CD4-positive, alpha-beta T cell treated with Interleukin-12 subunit alpha and Interleukin-12 subunit beta, for 1 hour (primary cell): ENCODE results near the gene GLMP.
A peak's percentile ranks its signal among the peaks of the same experiment; 100 is the strongest.
"Not testable (repeated sequence)": the region's sequence is repeated elsewhere in the genome, so short reads cannot be mapped to it uniquely, and the experiment has no call there.

Source experiments
- DNase-seq: peaks from one replicate; pipeline ENCODE4 v3.0.0-alpha.2; 2020

GLMP gene, protein sequence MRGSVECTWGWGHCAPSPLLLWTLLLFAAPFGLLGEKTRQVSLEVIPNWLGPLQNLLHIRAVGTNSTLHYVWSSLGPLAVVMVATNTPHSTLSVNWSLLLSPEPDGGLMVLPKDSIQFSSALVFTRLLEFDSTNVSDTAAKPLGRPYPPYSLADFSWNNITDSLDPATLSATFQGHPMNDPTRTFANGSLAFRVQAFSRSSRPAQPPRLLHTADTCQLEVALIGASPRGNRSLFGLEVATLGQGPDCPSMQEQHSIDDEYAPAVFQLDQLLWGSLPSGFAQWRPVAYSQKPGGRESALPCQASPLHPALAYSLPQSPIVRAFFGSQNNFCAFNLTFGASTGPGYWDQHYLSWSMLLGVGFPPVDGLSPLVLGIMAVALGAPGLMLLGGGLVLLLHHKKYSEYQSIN

DNA sequence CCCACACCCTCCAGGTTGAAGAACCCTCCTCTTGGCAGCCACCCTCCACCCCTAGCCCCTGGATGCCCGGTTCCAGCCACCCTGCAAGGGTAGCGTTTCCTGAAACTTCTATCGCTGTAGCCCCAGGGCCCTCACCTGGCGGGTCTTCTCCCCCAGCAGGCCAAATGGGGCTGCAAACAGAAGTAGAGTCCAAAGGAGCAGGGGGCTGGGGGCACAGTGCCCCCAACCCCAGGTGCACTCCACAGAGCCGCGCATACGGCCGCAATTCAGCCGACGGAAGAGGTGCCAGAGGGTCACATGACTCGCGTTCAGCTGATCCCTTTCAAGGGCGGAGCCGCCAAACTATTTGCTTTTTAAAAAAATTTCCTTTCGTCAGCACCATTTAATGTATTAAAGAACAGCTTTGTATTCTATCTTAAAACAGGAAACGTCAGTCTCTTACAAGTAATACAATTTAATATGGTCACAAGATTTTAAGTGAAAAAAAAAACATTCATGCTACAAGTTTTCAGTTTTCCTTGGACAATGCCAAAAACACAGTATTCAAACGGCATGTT, at the start of gene GLMP:
Gene GLMP, minus strand, starts transcription at position 289 of the 557 bp plus-strand sequence. Its CDS starts 34 bp downstream, at position 255.
- DNase-seq: peak; percentile 61

DNA sequence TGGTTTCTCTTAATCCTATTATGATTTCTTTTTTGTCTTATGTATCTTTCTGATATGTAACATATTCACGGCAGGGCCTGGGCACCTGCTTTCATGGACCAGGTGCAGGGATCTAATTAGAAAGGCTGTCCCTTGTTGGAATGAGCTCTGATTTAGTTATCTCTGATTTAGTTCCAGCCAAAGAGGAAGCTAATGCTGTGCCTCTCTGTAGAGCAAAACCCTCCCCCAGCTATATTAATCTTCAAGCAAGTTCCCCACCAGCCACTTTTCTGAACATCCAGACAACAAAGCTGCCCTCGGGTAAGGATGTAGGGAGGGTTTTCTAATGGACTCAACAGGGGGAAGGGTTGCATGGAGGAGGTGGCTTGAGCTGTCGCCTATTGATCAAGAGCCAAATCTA, 48.9 kb upstream of the GLMP start:
- DNase-seq: no peak

DNA sequence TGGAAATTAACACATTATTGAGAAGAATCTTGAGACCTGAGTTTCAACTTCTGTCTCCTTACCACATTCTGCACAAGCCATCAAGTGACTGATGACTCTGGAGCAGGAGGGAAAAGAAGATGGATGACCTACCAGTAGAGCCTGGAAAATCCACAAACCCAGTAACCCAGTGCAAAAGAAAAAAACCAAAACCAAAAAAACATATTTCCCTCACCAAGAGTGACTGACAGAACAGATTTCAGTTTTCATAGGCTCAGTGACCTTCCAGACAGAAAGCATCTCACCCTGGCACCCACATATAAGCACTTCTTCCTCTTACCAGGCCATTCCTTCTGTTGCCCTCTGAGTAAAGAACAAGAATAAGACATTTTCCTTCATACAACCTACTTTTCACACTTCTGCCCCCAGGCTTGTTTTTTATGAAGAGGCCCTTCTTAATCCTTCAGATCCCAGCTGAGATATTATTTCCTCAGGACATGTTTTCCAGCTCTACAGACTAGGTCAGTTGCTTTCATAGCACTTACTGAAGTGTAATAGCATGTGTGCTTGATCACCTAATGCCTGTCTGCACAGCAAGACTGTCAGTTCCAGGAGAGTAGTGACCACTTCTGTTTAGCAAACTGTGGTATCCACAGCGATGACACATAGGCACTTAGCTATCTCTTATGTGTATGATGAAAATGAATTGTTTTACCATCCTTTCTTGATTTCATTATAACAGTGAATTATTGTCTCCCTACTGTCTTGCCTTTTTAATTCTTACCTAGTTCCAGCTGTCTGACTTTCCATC, 46.9 kb upstream of the GLMP start:
- no peak for DNase-seq

DNA sequence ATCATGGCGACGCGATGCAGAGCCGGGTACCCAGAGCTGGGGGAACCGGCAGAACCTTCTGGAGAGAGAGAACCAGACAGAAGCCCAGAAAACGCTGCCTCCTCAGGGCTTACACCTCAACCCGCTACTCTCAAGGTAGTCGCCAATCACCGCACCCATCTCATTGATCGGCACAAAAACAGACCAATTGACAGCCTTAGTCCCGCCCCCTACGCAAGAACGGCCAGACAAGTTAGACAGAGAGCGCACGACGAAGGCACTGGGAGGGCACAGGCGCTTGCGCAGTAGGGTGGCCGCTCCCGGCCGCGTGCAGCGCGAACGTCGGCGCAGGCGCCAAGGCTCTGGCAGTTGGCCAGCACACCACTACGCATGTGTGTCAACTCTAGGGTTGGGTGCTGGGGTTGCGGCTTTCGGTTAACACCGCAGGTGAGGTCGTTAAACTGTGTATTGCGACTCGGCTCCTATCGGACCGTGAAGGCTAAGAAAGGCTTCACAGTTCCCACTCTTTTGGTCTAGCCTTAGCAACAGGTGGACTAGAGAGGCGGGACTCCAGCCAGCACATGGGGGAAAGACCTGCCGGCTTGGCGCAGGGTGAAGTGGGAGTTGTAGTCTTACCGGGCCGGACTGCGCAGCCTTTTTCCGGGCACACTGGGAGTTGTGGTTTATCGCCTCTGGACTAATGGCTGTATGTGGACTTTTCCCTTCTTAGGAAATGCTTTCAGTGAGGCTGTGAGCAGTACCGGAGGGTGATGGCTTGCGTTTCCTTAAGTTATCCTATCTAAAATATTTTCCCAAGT, 42.9 kb upstream of the GLMP start, which contains the start of the genes CCT3 and TSACC:
Gene CCT3, minus strand, starts transcription at position 113 of the 797 bp plus-strand sequence. Its CDS starts 108 bp downstream, at position 5.
Gene TSACC, plus strand, starts transcription at position 347 of the 797 bp plus-strand sequence. CDS start 1,232 bp downstream, outside the sequence.
- peak; percentile 100 for DNase-seq

DNA sequence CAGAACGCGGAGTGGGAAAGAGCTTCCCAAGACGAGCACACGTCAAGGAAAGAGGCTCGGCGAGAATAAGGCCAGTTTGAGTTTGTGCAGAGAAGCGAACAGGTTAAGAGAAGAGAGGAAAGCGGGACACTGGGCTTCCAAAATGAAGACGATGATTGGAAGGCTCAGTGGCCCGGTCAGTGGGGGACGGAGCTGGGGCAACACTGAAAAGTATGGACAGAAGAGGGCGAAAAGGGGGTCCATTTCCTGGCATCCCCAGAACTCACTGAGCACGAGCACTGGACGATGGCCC, 42.4 kb upstream of the GLMP start:
- no peak for DNase-seq

DNA sequence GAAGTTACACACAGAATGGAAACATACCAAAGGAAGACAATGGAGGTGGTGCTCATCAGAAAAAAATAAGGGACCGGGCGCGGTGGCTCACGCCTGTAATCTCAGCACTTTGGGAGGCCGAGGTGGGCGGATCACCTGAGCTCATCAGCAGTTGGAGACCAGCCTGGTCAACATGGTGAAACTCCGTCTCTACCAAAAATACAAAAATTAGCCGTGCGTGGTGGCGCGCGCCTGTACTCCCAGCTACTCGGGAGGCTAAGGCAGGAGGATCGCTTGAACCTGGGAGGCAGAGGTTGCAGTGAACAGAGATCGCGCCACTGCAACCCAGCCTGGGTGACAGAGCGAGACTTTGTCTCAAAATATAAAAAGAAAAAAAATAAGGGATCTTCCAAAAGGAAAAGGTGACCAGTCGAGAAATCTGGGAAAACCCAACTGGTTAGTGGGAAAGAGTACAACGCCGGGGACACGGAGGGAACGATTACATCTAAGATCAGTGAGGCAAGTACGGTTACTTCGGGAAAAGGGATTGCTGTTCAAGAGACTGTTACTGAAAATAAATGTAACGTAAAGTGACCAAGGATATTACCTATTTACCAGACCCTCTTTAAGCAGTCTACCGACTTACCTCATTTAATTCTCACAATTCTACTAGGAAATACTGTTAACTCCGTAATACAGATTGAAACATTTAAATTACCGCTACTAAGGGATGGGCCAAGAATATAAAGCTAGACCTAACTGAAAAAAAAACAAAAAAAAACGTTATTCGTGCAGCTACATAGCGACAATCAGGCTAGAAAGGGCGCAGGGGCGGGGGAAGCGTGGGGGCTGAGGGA, 41.8 kb upstream of the GLMP start:
- no peak for DNase-seq

DNA sequence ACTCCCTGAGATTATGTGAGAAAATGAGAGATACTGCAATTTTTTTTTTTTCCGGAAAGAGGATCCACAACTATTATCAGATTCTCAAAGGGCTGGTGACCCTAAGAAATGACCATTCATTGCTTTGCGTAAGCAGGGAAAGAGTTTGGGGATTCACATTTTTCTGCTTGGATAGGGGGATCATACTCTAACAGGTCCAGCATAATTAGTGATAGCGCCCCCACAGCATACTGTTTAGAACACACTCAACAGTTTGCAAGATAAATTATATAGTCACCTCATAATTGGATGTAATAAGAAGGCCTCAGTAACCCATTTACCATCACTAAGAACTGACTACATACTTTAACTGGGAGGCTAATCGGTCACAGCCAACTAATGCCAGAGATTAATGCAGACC, 40.8 kb upstream of the GLMP start:
- DNase-seq: peak; percentile 22

DNA sequence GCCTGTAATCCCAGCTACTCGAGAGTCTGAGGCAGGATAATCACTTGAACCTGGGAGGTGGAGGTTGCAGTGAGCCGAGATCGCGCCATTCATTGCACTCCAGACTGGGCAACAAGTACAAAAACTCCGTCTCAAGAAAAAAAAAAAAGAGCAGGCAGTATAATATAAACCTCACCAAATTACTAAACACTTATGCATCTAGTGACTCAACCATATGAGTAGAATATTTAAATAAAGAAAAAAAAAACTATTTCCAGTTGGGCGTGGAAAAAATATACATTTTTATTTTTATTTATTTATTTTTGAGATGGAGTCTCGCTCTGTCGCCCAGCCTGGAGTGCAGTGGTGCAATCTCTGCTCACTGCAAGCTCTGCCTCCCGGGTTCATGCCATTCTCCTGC, 27.7 kb upstream of the GLMP start:
- DNase-seq: not testable (repeated sequence)

DNA sequence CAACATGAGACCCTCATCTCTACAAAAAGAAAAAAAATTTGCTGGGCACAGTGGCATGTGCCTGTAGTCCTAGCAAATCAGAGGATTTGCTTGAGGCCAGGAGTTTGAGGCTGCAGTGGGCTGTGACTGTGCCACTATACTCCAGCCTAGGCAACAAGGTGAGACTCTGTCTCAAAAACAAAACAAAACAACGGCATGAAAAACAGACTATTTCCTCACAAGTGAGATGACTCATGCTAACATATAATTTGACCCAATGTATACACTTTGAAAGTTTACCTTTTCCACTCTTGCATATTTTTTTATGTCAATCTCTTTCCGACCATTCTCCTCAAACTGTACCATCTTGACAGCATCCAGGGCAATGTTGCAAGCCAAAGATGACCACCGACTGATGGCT, 25.1 kb upstream of the GLMP start:
- no peak for DNase-seq

DNA sequence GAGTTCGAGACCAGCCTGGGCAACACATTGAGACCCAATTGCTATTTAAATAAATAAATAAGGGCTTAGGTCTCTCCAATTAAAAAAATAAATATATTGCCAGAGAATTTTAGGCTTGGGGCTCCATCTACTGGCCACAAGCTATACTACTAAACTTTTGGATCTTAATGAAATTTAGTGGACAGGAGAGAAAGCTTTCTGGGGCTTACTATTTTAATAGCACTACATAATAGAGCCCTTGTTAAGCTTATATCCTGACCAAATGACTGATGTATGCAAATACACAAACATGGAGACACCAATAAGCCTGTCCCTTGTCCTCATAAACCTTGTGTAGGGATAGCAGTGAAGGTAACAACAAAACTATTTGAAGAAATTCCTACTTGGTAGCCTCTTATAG, 24.2 kb upstream of the GLMP start:
- DNase-seq: peak; percentile 42

DNA sequence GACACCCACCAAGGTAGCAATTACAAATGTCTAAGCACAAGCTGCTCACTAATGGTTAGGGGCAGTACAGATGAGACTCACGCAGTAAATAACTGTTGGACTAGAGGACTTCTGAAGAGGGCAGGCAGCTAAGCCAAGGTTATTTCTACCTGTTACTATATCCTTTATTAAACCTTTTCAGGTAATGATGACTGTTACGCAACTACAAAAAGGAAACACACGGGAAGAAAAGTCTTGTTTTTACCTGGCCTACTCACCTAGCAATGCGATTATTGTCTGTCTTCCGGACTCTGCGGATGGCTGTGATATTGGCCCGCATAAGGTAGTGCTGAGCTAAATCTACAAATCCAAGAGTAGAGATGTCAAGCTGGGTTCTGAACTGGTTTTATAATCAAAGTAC, 21.4 kb upstream of the GLMP start:
- DNase-seq: no peak

DNA sequence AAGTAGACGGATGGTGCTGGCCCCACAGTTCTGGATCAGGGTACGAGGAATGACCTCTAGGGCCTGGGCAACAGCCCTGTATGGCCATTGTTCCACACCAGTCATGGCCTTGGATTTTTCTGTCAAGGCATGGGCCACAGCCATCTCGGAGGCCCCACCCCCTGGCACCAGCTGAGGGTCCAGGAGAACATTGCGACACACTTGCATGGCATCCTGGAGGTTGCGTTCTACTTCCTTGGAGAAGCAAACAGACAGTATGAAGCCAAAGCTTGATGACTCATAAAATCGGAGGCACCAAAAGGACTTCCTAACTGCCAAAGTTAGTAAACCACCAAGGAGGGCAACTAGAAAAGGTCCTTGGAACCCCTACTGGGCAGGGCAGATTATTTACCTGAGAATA, 15.5 kb upstream of the GLMP start:
- no peak for DNase-seq

DNA sequence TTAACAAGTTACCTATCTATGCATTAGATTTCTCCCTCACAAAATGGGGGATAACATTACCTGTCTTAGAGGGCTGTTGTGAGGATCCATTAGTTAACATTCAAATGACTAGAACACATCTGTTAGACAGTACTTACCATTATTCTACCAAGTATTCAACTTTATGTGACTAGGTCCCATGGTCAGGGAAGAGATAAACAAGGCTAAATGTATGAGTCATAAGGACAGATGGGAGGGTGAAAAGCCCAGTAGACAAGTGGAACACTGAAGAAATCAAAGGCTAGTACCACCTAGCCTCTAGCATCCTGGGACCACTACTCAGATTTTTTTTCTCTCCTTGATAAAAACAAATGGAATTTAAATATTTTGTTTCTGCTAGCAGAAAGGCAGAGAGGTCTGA, 12.6 kb upstream of the GLMP start:
- no peak for DNase-seq

DNA sequence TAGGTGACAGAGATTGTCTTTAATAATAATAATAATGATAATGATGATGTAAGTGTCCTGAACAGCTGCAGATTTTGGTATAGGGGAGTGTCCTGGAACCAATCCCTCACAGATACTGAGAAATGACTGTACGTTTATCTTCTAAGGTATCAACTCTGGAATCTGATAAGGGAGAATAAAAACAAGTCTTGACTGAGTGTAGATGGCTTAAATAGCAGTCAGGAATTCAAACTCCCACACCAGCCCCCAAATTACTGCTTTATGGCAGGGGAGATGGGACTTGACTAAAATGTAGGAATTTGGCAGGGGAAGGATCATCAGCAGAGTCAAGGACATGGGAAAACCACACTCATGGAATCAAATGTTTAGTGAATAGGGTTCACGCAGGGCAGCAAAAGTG, 9.7 kb upstream of the GLMP start:
- DNase-seq: no peak

DNA sequence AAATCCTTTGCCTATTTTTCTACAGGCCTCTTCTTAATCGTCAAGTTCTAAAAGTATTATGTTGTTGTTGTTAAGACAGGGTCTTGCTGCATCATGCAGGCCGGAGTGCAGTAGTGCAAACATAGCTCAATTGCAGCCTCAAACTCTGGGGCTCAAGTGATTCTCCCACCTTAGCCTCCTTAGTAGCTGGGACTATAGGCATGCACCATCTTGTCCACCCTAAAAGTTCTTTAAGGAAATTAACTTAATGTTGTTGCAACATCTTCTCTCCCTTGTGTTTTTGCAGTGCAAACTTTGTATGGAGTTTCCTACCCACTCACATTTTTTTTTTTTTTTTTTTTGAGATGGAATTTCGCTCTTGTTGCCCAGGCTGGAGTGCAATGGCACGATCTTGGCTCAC, 7.8 kb upstream of the GLMP start:
- DNase-seq: no peak

DNA sequence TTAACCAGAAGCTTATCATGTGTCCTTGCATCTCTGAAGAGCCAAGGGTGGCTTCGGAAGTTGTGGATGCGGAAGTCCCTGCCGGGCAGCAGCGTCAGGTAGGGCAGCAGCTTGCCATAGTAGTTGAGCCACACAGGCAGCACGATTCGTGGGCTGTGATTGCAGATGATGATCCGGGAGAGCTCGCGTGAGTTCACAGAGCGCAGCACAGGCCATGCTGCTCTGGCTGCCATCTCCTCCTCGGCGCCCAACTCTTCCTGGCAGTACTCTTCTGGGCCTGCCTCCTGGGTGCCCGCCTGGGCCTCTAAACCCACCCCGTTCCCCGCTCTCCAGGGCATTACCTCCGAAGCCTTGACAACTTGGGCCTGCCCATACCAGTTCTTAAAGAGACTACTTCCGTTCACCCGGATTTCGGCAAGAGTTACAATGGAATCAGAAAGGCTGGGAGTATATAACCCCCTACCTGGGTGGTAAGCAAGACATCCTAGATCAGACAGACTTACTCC, 3.4 kb upstream of the GLMP start, which contains the start of gene VHLL:
Gene VHLL, minus strand, starts transcription at position 456 of the 506 bp plus-strand sequence. Its CDS starts 118 bp downstream, at position 338.
- no peak for DNase-seq

DNA sequence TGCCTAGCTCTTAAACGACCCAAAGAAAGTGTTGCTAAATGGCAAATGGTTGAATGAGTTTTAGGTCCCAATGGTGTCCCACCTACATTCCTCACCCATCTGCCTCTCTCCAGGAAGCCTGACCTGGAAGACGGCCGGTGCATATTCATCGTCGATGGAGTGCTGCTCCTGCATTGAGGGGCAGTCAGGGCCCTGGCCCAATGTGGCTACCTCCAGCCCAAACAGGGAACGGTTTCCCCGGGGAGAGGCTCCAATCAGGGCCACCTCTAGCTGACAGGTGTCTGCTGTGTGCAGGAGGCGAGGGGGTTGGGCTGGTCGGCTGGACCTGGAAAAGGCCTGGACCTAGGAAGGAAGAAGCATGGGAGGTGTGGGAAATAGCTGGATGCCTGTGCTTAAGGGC, 1.6 kb downstream of the GLMP start:
- no peak for DNase-seq

DNA sequence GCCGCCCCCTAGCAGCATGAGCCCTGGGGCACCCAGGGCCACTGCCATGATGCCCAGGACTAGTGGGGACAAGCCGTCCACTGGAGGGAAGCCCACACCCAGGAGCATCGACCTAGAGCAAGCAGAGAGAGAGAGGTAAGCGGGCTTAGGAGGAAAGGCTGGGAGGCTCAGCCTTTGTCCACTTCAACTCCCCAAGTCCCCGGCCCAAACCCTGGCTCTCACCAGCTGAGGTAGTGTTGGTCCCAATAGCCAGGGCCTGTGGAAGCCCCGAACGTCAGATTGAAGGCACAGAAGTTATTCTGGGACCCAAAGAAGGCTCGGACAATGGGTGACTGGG, 2.4 kb downstream of the GLMP start:
- no peak for DNase-seq

DNA sequence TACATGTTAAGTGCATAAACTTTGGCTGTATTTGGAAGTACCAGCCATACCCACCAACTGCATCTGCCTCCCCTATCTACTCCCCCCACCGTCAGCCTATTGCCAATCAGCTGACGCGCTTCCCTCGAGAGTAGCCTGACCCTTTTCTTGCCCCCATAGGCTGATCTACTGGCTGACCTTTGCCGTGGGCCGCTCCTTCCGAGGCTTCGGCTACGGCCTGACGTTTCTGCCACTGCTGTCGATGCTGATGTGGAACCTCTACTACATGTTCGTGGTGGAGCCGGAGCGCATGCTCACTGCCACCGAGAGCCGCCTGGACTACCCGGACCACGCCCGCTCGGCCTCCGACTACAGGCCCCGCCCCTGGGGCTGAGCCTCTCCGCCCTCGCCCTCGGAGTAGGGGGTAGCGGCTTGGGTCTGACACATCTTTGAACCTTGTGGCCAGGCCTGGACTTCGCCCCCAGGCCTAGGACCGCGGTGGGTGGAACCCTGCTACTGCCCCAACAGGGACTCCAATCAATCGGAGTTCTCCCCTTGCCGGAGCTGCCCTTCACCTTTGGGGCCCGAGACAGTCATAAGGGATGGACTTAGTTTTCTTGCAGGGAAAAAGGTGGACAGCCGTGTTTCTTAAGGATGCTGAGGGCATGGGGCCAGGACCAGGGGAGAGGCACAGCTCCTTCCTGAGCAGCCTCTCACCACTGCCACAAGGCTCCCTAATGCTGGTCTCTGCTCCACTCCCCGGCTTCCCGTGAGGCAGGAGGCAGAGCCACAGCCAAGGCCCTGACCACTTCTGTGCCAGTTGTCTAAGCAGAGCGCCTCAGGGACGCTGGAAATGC, 4.0 kb downstream of the GLMP start:
- DNase-seq: peak; percentile 21

DNA sequence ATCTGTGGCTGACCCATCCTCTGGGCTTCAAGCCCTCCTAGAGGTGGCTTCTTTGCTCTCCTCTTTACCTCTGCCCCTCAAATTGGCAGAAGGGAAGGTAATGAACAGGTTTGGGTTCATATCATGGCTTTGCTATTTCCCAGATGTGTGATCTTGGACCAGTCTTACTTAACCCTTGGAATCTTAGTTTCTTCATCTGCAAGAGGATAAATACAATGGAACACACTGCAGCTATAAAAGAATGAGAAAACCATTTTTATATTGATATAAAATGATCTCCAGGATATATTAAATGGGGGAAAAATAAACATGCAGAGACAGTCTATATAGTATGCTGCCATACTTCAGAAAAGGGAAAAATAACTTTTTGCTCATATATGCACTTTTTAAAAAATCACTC, 5.6 kb downstream of the GLMP start:
- DNase-seq: no peak

DNA sequence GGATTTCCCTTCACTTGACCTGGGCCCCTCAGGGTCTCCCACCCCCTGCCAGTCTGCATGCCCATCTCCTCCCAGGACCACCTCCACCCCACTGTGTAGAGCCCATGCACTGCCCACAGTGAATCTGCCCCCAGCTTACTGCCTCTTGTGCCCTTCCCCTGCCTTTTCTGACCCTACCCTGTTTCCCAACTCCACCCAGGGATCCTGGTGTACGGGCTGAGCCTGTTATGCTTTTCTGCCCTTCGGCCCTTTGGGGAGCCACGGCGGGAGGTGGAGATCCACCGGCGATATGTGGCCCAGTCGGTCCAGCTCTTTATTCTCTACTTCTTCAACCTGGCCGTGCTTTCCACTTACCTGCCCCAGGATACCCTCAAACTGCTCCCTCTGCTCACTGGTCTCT, 9.4 kb downstream of the GLMP start:
- DNase-seq: no peak
